ENCODE results near the gene RASSF5.

The RASSF5 gene

GRCh38 chr1:206507284-206508129 lies at the start of gene RASSF5:
RASSF5 (plus strand) TSS chr1:206507531; CDS start chr1:206507603, 72 bp downstream.
- DNase-seq (ENCODE audit: low spot score): peak; percentile 67

- DNase-seq (ENCODE audit: low spot score): no peak
Measured at GRCh38 chr1:206459703-206460102, 47.6 kb upstream of the RASSF5 start.

- no peak for DNase-seq (ENCODE audit: low spot score)
Measured at GRCh38 chr1:206460836-206461426, 46.4 kb upstream of the RASSF5 start.

DNA sequence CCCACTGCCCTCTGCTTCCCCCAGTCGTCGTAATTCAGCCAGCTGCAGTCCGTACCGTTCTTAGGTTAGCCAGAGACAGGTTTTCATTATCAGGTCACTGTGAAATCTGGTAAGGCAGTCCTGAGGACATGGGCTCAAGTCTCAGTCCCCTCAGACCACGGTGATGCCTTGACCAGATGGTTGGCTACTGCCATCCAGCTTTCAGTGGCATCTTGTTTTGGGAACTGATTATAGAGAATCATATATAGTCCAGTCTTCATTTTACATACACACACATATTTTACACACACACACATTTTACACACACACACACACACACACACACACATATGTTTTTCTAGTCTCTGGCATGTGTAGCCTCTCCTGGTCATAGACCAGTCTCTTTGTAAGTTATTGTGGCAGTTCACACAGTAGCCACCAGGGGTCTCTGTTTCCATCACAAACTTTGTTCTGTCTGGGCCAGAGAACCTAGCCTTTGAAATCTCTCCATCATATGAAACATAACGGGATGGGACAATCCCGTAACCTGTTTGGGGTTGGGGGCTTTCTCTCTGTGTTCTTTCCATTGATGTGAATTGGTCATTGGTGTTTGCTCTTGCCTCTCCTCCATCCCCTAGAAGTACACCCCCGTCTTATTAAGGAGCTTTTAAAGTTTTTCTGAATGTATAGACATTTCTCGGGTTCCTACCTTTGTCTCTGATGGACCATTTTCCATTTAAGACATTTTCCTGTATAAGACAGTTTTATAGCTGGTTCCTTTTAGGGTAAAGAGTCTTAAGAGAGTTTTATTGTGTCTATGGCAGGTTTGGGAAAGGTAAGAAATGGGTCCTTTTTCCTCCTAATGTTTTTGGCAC lies 45.5 kb upstream of the RASSF5 start:
- DNase-seq (ENCODE audit: low spot score): peak; percentile 70

- DNase-seq (ENCODE audit: low spot score): no peak
Measured at GRCh38 chr1:206463137-206463536, 44.2 kb upstream of the RASSF5 start.

DNA sequence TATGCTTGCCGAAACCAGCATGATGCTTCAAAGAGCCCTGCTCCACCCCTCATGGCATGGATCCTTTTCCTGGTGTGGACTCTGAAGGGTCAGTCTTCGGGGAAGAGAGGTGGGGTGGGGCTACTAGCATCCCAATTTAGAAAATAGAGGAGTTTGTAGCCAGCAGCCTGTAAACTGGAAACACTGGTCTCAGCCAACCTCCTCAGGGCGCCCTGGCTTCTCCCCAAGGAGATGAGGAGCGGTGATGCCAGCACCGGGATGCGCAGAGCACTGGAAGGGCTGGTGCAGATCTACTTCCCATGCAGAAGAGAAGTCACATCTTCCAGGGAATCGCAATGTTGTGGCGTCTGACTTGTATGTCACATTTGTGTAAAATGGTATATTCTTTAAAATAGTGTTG lies 43.4 kb upstream of the RASSF5 start:
- DNase-seq (ENCODE audit: low spot score): no peak

- no peak for DNase-seq (ENCODE audit: low spot score)
Measured at GRCh38 chr1:206464456-206464964, 42.8 kb upstream of the RASSF5 start.

GRCh38 chr1:206465951-206466350 lies 41.4 kb upstream of the RASSF5 start:
- DNase-seq (ENCODE audit: low spot score): no peak

DNA sequence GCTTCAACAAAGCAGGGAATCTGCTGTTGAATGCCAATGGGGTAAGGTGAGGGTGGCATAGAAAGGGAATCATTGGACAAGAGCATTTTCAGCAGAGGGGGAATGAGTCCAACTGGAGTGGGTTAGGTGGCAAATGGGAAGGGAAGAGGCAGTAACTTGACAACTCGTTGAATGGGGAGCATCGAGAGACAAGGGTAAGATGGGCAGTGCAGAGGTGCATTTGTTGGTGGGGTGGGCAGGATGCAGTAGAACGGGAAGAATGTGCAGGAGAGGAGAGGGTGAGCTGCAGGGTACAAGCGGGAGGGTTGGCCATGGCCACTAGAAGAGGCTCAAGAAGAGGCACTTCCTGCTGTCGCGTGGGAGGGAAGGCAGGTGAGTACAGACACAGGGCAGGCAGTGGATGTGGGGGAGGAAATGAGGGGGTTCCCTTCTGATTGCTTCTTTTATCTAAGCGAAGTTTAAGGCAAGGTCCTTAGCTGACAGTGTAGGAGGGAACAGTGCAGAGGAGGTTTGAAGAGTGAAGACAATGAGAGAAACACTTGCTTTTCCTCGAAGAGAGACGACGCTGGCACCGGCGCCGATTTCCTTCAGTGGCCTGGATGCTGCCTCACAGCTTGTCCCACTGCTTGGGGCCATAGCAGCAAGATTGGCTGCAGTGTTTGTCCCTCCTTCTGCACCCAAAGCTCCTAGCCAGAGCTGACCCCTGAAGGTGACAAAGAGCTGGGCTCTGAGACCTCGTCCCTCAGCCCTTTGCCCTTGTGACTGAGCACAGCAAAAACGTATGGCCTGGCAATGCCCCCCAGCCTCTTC lies 40.3 kb upstream of the RASSF5 start:
- no peak for DNase-seq (ENCODE audit: low spot score)

DNA sequence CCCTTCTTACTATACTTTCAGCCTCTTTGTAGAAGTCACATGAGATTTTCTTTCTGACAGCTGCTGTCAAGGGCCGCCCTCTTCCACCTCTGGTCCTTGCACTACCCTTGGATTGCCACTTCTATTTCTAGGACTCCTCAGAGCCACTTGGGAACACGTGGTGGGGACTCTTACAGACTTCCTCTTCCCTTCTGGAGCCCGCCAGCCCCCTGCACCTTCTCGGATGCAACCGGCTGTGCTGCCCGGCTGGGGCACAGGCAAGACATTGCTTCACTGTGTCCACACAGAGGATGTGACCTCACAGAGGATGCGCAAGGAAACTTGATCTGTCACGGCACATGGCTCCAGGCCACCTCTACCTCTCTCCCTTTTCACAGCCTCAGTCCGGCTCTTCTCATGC lies 39.4 kb upstream of the RASSF5 start:
- DNase-seq (ENCODE audit: low spot score): no peak

DNA sequence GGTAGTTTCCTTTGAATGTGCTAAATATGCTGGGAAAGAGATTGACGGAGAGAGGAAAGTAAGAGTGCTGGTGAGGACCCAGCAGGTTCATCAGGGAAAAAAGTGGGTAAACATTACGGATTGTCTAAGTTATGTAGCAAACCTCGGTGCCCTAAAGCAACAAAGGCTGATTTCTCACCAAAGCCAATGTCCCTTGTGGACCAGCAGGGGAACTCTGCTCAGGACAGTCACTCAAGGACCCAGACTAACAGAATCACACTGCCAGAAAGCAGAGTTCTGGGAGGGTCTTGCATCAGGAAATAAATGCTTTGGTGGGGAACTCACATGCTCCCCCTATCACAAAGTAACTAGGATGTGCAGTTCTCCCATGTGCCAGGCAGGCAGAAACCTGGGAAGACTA lies 38.8 kb upstream of the RASSF5 start:
- DNase-seq (ENCODE audit: low spot score): no peak

DNA sequence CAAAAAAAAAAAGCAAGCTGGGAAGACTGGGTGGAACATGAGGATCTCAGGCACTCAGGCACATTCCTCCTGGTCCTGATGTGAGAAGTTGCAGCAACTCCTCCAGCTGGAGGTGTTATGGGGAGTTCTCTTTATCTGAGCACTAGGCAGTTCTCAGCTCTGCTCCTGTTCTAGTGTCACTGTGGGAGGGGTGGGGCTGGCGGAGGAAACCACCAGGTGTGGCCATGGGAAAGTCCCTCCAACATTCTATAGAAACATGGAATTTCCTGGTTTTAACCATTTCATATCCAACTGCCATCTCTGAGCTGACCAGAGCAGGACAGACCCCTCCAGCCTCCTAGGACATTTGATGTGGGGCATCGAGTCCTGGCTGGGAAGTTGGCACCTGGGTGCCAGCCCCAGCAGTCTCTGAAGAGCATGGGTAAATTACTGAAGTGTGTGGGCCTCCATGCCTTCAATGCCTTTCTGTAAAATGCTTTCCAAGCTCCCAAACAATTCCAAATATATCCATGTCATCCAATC lies 37.9 kb upstream of the RASSF5 start:
- peak; percentile 27 for DNase-seq (ENCODE audit: low spot score)

DNA sequence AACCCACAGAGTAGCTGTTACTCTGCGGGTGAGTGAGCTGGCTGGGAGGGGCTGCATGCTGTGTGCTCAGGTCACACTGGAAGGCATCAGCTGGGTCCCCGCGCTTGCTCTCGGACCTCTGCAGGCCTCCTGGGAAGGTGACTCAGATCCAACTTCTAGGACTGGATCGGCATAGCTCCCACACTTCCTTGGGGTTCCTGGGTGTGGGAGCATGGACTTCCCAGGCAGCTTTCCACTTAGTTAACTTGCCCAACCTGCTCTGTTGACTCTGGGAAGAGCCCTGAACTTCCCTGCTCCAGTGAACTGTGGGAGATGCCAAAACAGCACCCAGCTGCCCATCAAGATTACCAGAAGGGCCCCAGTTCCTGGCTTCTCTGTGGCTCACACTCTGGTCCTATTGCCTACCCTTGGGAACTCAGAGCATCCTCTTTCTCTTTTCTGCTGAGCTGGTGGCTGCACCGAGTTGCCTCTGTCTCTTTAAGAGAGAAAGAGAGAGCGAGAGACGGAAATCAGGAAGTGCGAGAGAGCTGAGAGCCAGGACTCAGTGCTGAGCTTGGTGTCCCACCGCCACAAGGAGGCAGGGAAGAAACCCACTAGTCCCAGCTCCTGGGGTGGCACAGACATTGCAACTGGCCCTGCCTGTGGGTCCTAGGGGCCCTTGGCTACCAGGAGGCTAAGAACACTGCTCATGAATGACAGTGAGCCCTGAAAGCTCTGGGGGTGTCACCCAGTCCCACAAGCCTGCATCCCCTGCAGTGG lies 37.2 kb upstream of the RASSF5 start, which contains the start of gene IKBKE:
Gene IKBKE (plus strand): TSS at position 544 of the 759 bp plus-strand sequence. CDS start 2,752 bp downstream, outside the sequence.
- peak; percentile 63 for DNase-seq (ENCODE audit: low spot score)

GRCh38 chr1:206470692-206471414 lies 36.5 kb upstream of the RASSF5 start:
- no peak for DNase-seq (ENCODE audit: low spot score)

GRCh38 chr1:206471415-206471801 lies 35.9 kb upstream of the RASSF5 start:
- DNase-seq (ENCODE audit: low spot score): no peak

DNA sequence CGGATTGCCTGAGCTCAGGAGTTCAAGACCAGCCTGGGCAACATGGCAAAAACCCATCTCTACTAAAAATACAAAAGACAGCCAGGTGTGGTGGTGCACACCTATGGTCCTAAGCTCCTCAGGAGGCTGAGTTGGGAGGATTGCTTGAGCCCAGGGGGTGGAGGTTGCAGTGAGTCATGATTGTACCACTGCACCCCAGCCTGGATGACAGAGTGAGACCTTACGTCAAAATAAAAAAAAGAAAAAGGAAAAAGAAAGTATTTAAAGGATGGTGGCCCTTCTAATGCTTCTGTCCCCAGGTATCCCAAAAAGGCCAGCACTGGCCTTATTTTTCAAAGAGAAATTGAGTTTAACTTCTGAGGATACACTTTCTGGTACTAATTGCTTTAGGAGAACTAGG lies 35.3 kb upstream of the RASSF5 start:
- no peak for DNase-seq (ENCODE audit: low spot score)

DNA sequence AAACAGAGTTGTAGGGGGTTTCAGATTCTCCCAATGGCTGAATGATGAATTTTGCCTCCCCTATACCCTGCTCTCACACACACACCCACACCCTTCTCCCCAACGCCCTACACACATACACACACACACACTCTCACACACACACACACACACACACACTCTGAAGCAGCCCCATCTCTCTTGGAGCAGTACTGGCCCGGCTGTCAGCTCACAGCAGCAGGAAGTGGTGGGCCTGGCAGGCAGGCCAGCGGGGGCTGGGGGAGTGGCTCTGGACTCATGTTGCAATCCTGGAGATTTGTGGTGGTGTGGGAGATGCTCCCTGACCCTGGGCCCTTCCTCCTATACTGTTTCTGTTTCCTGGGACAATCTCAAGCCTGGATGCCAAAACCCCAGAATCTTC lies 34.9 kb upstream of the RASSF5 start:
- DNase-seq (ENCODE audit: low spot score): no peak

GRCh38 chr1:206472886-206473285 lies 34.4 kb upstream of the RASSF5 start:
- no peak for DNase-seq (ENCODE audit: low spot score)

- DNase-seq (ENCODE audit: low spot score): no peak
Measured at GRCh38 chr1:206476058-206476457, 31.3 kb upstream of the RASSF5 start.

DNA sequence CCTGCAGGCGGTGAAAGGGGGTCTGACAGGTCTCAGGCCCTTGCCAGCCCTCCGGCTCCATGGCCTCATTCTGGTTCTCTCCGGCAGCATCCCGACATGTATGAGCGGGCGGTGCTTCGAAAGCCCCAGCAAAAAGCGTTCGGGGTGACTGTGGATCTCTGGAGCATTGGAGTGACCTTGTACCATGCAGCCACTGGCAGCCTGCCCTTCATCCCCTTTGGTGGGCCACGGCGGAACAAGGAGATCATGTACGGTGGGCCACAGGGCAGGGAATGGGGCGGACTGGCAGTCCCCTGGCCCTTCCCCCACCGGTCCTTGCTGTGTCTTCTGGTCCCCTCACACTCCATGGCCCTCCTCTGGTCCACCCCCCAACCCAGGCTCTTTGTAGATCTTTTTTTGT lies 30.7 kb upstream of the RASSF5 start:
- DNase-seq (ENCODE audit: low spot score): no peak

All from LoVo (cell line).